CMK (cell line): ENCODE results near the gene SAP30L.

Experiments used
- DNase-seq: peaks from one replicate; pipeline ENCODE4 v3.0.0-alpha.2; 2010; ENCODE audit warnings: low read depth

SAP30L gene

GRCh38 chr5:154481584-154482381 is 36.0 kb downstream of the SAP30L start:
- DNase-seq: no peak

GRCh38 chr5:154482528-154483449 is 37.0 kb downstream of the SAP30L start:
- no peak for DNase-seq

- DNase-seq: no peak
These were observed 38.0 kb downstream of the SAP30L start for GRCh38 chr5:154483654-154484392.

- no peak for DNase-seq
These were observed 38.7 kb downstream of the SAP30L start for GRCh38 chr5:154484393-154485095.

- no peak for DNase-seq
These were observed 39.3 kb downstream of the SAP30L start for GRCh38 chr5:154485096-154485491.

- no peak for DNase-seq
These were observed 40.1 kb downstream of the SAP30L start for GRCh38 chr5:154485850-154486426.

- no peak for DNase-seq
These were observed 40.6 kb downstream of the SAP30L start for GRCh38 chr5:154486427-154486866.

- DNase-seq: no peak
These were observed 41.7 kb downstream of the SAP30L start for GRCh38 chr5:154487541-154487940.

GRCh38 chr5:154491941-154492340 is 46.1 kb downstream of the SAP30L start:
- no peak for DNase-seq

- no peak for DNase-seq
These were observed 47.5 kb downstream of the SAP30L start for GRCh38 chr5:154493274-154493673.

GRCh38 chr5:154494036-154494435 is 48.2 kb downstream of the SAP30L start:
- DNase-seq: no peak

GRCh38 chr5:154498591-154498990 is 52.8 kb downstream of the SAP30L start:
- DNase-seq: no peak

GRCh38 chr5:154498994-154499393 is 53.2 kb downstream of the SAP30L start:
- DNase-seq: no peak

GRCh38 chr5:154501566-154501965 is 55.8 kb downstream of the SAP30L start:
- DNase-seq: no peak

GRCh38 chr5:154502180-154502579 is 56.4 kb downstream of the SAP30L start:
- DNase-seq: no peak

- no peak for DNase-seq
These were observed 57.9 kb downstream of the SAP30L start for GRCh38 chr5:154503698-154504039.

- DNase-seq: no peak
These were observed 59.8 kb downstream of the SAP30L start for GRCh38 chr5:154505567-154505966.

GRCh38 chr5:154506049-154506715 is 60.4 kb downstream of the SAP30L start:
- no peak for DNase-seq

GRCh38 chr5:154506716-154507080 is 60.9 kb downstream of the SAP30L start:
- no peak for DNase-seq

GRCh38 chr5:154508114-154508513 is 62.3 kb downstream of the SAP30L start:
- no peak for DNase-seq
